Fibroblast of villous mesenchyme (primary cell): ENCODE measurements around the gene OGG1. TPM values are rescaled to one million over a fixed set of nuclear protein-coding genes. Genes with fewer than 3 reads are reported as not detected.

Experiments
- DNase-seq: peaks from one replicate; pipeline ENCODE4 v3.0.0-alpha.2; 2010; ENCODE audit warnings: low read depth
- H3K4me3 ChIP-seq: 2 replicates; pipeline ENCODE4 v1.5.1; 2011; ENCODE audit warnings: low read depth, mild to moderate bottlenecking, low read length
- total RNA-seq: library from RNA; depleted of rRNA; stranded (reverse); fragments of >200 nt; gene quantifications from 2 replicates; pipeline ENCODE4 v1.2.3, GENCODE V29; 2012
- TF ChIP-seq, protein P1 (sequence below): IDR thresholded peaks from 2 replicates; pipeline ENCODE4 v1.5.1; 2012; ENCODE audit warnings: low read depth, mild to moderate bottlenecking, low read length; ENCODE audit not compliant: insufficient read depth

Gene OGG1
- total RNA-seq, 1 donor, result 19.0 TPM

- peak; percentile 28 for DNase-seq
- TF ChIP-seq, protein P1, sequence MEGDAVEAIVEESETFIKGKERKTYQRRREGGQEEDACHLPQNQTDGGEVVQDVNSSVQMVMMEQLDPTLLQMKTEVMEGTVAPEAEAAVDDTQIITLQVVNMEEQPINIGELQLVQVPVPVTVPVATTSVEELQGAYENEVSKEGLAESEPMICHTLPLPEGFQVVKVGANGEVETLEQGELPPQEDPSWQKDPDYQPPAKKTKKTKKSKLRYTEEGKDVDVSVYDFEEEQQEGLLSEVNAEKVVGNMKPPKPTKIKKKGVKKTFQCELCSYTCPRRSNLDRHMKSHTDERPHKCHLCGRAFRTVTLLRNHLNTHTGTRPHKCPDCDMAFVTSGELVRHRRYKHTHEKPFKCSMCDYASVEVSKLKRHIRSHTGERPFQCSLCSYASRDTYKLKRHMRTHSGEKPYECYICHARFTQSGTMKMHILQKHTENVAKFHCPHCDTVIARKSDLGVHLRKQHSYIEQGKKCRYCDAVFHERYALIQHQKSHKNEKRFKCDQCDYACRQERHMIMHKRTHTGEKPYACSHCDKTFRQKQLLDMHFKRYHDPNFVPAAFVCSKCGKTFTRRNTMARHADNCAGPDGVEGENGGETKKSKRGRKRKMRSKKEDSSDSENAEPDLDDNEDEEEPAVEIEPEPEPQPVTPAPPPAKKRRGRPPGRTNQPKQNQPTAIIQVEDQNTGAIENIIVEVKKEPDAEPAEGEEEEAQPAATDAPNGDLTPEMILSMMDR, result no peak
- H3K4me3 ChIP-seq, result no peak overlapping the region
Observed at GRCh38 chr3:9778143-9779074, 28.7 kb downstream of the OGG1 start.

- TF ChIP-seq, protein P1, result no peak
- no peak for DNase-seq
- H3K4me3 ChIP-seq, result no peak overlapping the region
Observed at GRCh38 chr3:9779075-9779593, 29.4 kb downstream of the OGG1 start.

DNA sequence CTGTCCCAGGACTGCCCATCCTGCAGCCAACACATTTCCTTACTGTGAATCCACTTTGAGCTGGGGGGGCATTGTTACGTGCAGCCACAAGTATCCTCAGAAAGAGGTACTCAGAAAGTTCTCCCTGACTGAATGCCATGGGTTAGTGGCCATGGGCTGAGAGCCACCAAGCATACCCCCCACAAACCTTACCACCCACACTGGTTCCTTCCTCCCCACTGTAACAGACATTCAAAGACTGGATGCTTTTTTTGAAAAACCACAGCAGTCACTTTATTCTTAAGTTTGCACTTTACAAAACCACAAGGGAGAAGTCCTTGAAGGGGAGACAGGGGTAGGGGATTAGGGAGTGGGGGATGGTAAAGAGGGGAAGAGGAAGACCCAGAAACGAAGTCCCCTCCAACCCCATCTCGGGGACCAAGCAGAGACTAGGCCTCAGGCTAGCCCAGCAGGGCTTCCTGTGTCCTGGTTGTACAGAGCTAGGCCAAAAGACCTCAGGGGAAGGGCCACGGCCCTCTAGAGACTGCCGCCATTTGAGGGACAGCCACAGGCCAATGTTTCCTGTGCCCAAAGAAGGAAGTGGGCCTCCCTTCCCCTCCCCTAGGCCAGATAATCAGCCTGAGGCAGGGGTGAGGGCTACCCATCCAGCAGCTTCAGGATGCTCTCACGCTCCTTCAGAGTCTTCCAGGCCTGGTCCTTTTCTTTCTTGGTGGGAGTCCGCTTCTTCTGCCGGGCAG lies 30.1 kb downstream of the OGG1 start:
- TF ChIP-seq, protein P1, result no peak
- H3K4me3 ChIP-seq, result no peak overlapping the region
- no peak for DNase-seq

DNA sequence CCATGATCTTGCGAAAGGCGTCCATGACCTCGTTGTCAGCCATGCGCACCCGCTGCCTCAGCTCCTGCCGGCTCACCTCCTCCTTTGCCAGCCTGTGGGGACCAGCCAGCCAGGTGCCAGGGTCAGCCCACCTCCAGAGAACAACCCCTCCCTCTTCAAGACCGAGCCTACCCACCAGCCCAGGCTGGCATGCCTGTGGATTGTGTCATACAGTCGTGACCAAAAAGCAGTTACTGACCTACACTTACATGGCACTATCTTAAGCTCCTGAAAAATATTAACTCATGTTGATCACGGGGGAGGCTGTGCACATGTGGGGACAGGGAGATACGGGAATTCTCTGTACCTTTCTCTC lies 30.7 kb downstream of the OGG1 start:
- DNase-seq, result no peak
- TF ChIP-seq, protein P1, result no peak

DNA sequence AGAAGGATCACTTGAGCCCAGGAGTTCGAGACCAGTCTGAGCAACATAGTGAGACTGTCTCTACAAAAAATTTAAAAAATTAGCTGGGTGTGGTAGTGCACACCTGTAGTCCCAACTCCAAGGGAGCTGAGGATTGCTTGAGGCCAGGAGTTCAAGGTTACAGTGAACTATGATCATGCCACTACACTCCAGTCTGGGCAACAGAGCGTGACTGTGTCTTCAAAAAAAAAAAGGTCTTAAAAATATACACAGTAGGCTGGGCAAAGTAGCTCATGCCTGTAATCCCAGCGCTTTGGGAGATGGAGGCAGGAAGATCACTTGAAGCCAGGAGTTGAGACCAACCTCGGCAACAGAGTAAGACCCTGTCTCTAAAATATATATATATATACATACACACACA lies 31.2 kb downstream of the OGG1 start:
- no peak for DNase-seq
- no peak overlapping the region for H3K4me3 ChIP-seq
- TF ChIP-seq, protein P1, result no peak

More for the DNA sequence above, 30.7 kb downstream of the OGG1 start:
- no peak overlapping the region for H3K4me3 ChIP-seq

GRCh38 chr3:9781551-9781950 lies 31.8 kb downstream of the OGG1 start:
- no peak overlapping the region for H3K4me3 ChIP-seq
- TF ChIP-seq, protein P1, result no peak
- no peak for DNase-seq
